ENCODE measurements around the gene SLC12A7.

Gene SLC12A7

GRCh38 chr5:1021136-1021968 lies 90.5 kb downstream of the SLC12A7 start:
- TF ChIP-seq CTCF (conservative IDR thresholded peaks at IDR 0.05) (no peak), ZFX (IDR thresholded peaks at IDR 0.05) (no peak)
- H3K27ac ChIP-seq: no peak overlapping the region

- no peak for TF ChIP-seq ZFX (IDR thresholded peaks at IDR 0.05)
- TF ChIP-seq CTCF (conservative IDR thresholded peaks at IDR 0.05): no peak
- H3K27ac ChIP-seq: no peak overlapping the region
Measured at GRCh38 chr5:1020452-1020961, 91.4 kb downstream of the SLC12A7 start.

GRCh38 chr5:1019001-1019905 lies 92.6 kb downstream of the SLC12A7 start:
- no peak overlapping the region for H3K27ac ChIP-seq
- TF ChIP-seq ZFX (IDR thresholded peaks at IDR 0.05): no peak
- no peak for TF ChIP-seq CTCF (conservative IDR thresholded peaks at IDR 0.05)

GRCh38 chr5:1018596-1018995 lies 93.3 kb downstream of the SLC12A7 start:
- TF ChIP-seq CTCF (conservative IDR thresholded peaks at IDR 0.05) (no peak), ZFX (IDR thresholded peaks at IDR 0.05) (no peak)
- H3K27ac ChIP-seq: no peak overlapping the region

GRCh38 chr5:1017691-1018455 lies 94.0 kb downstream of the SLC12A7 start:
- no peak for TF ChIP-seq ZFX (IDR thresholded peaks at IDR 0.05)
- TF ChIP-seq CTCF (conservative IDR thresholded peaks at IDR 0.05): no peak

GRCh38 chr5:1017056-1017455 lies 94.8 kb downstream of the SLC12A7 start:
- no peak overlapping the region for H3K27ac ChIP-seq
- TF ChIP-seq ZFX (IDR thresholded peaks at IDR 0.05): no peak
- no peak for TF ChIP-seq CTCF (conservative IDR thresholded peaks at IDR 0.05)

More at GRCh38 chr5:1017691-1018455, 94.0 kb downstream of the SLC12A7 start:
- H3K27ac ChIP-seq: no peak overlapping the region
